ENCODE results near the gene KLHL17. TPM values are rescaled to one million over a fixed set of nuclear protein-coding genes. Genes with fewer than 3 reads are reported as not detected.

The KLHL17 gene
- total RNA-seq, 1 experiment from 2014 or later = 32.1 TPM

DNA sequence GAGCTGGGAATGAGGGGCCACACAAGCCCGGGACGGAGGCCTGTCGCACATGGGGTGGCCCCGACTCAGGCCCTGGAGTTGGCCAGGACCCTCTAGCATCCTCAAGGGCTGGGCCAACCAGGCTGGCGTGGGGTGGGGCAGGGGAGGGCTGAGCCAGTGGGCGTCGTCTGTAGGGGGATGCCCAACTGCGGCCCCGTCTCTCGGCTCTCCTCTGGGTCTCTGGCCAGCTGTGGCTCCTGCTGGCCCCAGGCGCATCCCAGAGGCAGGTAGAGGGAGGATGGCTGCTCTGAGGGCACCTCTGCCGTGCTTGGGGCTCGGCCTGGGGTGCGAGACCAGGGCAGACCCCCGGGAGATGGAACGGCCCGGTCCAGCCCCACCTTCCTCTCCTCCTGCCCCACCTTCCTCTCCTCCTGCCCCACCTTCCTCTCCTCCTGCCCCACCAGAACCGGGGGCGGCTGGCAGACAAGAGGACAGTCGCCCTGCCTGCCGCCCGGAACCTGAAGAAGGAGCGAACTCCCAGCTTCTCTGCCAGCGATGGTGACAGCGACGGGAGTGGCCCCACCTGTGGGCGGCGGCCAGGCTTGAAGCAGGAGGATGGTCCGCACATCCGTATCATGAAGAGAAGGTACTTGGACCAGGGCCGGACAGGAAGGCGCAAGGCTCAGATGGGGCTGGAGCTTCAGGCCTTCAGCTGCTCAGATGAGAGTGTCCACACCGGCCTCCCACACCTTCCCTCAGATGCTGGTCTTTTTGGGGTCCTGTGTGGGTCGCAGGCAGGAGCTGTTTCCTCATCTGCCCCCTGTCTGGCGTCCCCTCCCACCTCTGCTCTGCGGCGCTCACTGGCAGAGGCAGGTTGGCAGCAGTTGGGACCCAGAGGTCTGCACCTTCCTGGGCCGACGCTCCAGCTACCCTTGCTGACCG lies 30.4 kb upstream of the KLHL17 start:
- no peaks in the 10 kb centered on the region for H3K36me3 ChIP-seq (ENCODE audit: low read depth, low read length)
- POLR2A ChIA-PET (ENCODE audit: unreplicated experiment) = no interaction called here
- H3K4me1 ChIP-seq (ENCODE audit: insufficient read depth, low read length) = peaks cover 9% of the 10 kb centered on the region
- ATAC-seq = no peak
- intact Hi-C loops (cut with micrococcal nuclease) = no loop called here
- no peak for DNase-seq
- TF ChIP-seq EZH2 (IDR thresholded peaks at IDR 0.05; ENCODE audit: low read length, unreplicated experiment) (no peak), EZH2phosphoT487 (IDR thresholded peaks at IDR 0.05; ENCODE audit: borderline replicate concordance, low read length) (no peak)
- TF ChIP-seq, protein P1, sequence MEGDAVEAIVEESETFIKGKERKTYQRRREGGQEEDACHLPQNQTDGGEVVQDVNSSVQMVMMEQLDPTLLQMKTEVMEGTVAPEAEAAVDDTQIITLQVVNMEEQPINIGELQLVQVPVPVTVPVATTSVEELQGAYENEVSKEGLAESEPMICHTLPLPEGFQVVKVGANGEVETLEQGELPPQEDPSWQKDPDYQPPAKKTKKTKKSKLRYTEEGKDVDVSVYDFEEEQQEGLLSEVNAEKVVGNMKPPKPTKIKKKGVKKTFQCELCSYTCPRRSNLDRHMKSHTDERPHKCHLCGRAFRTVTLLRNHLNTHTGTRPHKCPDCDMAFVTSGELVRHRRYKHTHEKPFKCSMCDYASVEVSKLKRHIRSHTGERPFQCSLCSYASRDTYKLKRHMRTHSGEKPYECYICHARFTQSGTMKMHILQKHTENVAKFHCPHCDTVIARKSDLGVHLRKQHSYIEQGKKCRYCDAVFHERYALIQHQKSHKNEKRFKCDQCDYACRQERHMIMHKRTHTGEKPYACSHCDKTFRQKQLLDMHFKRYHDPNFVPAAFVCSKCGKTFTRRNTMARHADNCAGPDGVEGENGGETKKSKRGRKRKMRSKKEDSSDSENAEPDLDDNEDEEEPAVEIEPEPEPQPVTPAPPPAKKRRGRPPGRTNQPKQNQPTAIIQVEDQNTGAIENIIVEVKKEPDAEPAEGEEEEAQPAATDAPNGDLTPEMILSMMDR (conservative IDR thresholded peaks at IDR 0.05; ENCODE audit: low read depth, low read length) = no peak
- no peaks in the 10 kb centered on the region for H3K9me3 ChIP-seq (ENCODE audit: low read length)
- H3K79me2 ChIP-seq (ENCODE audit: low read length) = no peaks in the 10 kb centered on the region
- no peak overlapping the region for H2AFZ ChIP-seq (ENCODE audit: low read length)
- H3K4me3 ChIP-seq (ENCODE audit: low read length) = no peak overlapping the region
- no peak overlapping the region for H3K4me2 ChIP-seq (ENCODE audit: low read length)
- CTCF ChIA-PET = no interaction called here
- no peaks in the 10 kb centered on the region for H3K9me2 ChIP-seq (replicated peaks; ENCODE audit: low read length)
- peaks cover 31% of the 10 kb centered on the region for H3K27me3 ChIP-seq (ENCODE audit: low read length)
- no TSS peak for BruUV-seq (replicated peaks)
- H3K27ac ChIP-seq (ENCODE audit: low read length) = no peak overlapping the region
- no peak overlapping the region for H3K9ac ChIP-seq (ENCODE audit: low read length)
- H3F3A ChIP-seq (ENCODE audit: low read length, unreplicated experiment) = no peaks in the 10 kb centered on the region
- H4K20me1 ChIP-seq (ENCODE audit: low read length) = no peaks in the 10 kb centered on the region

DNA sequence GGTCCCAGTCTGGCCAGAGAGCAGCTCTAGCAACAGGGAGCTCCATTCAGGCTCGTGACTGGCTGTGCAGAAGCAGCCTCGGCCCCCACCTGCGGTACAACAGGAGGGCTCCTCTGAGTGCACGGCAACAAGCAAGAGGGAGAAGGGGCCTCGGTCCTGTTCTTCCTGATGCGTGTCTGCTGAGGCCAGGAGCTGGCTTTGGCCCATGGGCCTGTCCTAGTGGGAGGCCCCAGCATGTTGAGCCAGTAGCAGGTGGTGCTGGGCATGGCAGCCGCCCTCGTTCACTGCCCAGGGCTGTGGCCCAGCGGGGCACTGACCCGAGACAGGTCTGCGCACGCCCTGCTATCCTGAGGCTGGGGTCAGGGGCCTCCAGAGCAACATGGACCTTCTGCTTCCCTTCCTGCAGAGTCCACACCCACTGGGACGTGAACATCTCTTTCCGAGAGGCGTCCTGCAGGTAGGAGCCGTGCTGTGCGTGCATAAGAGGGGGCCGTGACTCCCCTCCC lies 29.7 kb upstream of the KLHL17 start:
- no peaks in the 10 kb centered on the region for H4K20me1 ChIP-seq (ENCODE audit: low read length)
- no peak for DNase-seq
- ATAC-seq = no peak
- H2AFZ ChIP-seq (ENCODE audit: low read length) = no peak overlapping the region
- no peaks in the 10 kb centered on the region for H3K79me2 ChIP-seq (ENCODE audit: low read length)
- no peak overlapping the region for H3K4me3 ChIP-seq (ENCODE audit: low read length)
- intact Hi-C loops (cut with micrococcal nuclease) = no loop called here
- no peaks in the 10 kb centered on the region for H3K36me3 ChIP-seq (ENCODE audit: low read depth, low read length)
- POLR2A ChIA-PET (ENCODE audit: unreplicated experiment) = no interaction called here
- H3K9me3 ChIP-seq (ENCODE audit: low read length) = no peaks in the 10 kb centered on the region
- H3K4me1 ChIP-seq (ENCODE audit: insufficient read depth, low read length) = peaks cover 9% of the 10 kb centered on the region
- no peak overlapping the region for H3K4me2 ChIP-seq (ENCODE audit: low read length)
- BruUV-seq (replicated peaks) = no TSS peak
- H3K9ac ChIP-seq (ENCODE audit: low read length) = no peak overlapping the region
- no peaks in the 10 kb centered on the region for H3K9me2 ChIP-seq (replicated peaks; ENCODE audit: low read length)
- no peak overlapping the region for H3K27ac ChIP-seq (ENCODE audit: low read length)
- peaks cover 32% of the 10 kb centered on the region for H3K27me3 ChIP-seq (ENCODE audit: low read length)
- no peak for TF ChIP-seq EZH2 (IDR thresholded peaks at IDR 0.05; ENCODE audit: low read length, unreplicated experiment)
- no peak for TF ChIP-seq EZH2phosphoT487 (IDR thresholded peaks at IDR 0.05; ENCODE audit: borderline replicate concordance, low read length)
- TF ChIP-seq, protein P1 (conservative IDR thresholded peaks at IDR 0.05; ENCODE audit: low read depth, low read length) = no peak
- CTCF ChIA-PET = no interaction called here
- no peaks in the 10 kb centered on the region for H3F3A ChIP-seq (ENCODE audit: low read length, unreplicated experiment)

Data from PC-3 (cell line).